PC-3 (cell line): ENCODE measurements around the gene SRPX2. TPM values are rescaled to one million over a fixed set of nuclear protein-coding genes. Genes with fewer than 3 reads are reported as not detected.

ENCODE experiments used
- ATAC-seq: fragments of 200-7000 bp; cut with Tn5 transposase; 2 replicates; pipeline ENCODE4 v1.9.1; 2020; ENCODE audit warnings: mild to moderate bottlenecking, moderate library complexity
- BruUV-seq: library from RNA; stranded (reverse); fragments of 400-500 nt; replicated peaks from 2 replicates; lab custom pipeline; 2021; lab: Mats Ljungman, UMichigan
- CTCF ChIA-PET: fragments of 300-600 bp; sonication (Branson Sonifier 250); formaldehyde crosslinking; loops from one replicate; lab custom pipeline; 2022; ENCODE audit warnings: antibody characterized with exemption; lab: Charles Lee
- POLR2A ChIA-PET: fragments of 300-600 bp; sonication (Branson Sonifier 250); formaldehyde crosslinking; loops from one replicate; lab custom pipeline; 2022; ENCODE audit warnings: antibody characterized with exemption; ENCODE audit not compliant: unreplicated experiment; lab: Charles Lee
- DNase-seq: peaks from one replicate; pipeline ENCODE4 v3.0.0-alpha.2; 2015
- H2AFZ ChIP-seq: fragments of 300-600 bp; sonication (generic); 2 replicates; pipeline ENCODE4 v1.6.0; 2016; ENCODE audit warnings: antibody characterized with exemption, low read length
- H3F3A ChIP-seq: fragments of 300-600 bp; sonication (generic); one replicate; pipeline ENCODE4 v1.6.0; 2017; ENCODE audit warnings: antibody characterized with exemption, low read length, control low read depth, mild to moderate bottlenecking; ENCODE audit not compliant: unreplicated experiment
- H3K27ac ChIP-seq: fragments of 300-600 bp; sonication (generic); 2 replicates; pipeline ENCODE4 v1.5.1; 2016; ENCODE audit warnings: mild to moderate bottlenecking, low read length
- H3K27me3 ChIP-seq: fragments of 300-600 bp; sonication (generic); 2 replicates; pipeline ENCODE4 v1.6.1; 2016; ENCODE audit warnings: low read length, mixed read lengths
- H3K36me3 ChIP-seq: fragments of 300-600 bp; sonication (generic); 2 replicates; pipeline ENCODE4 v1.6.1; 2016; ENCODE audit warnings: low read depth, mixed run types, low read length, mixed read lengths
- H3K4me1 ChIP-seq: fragments of 300-600 bp; sonication (generic); 2 replicates; pipeline ENCODE4 v1.5.1; 2016; ENCODE audit warnings: low read length; ENCODE audit not compliant: insufficient read depth
- H3K4me2 ChIP-seq: fragments of 300-600 bp; sonication (generic); 2 replicates; pipeline ENCODE4 v1.6.0; 2016; ENCODE audit warnings: low read length
- H3K4me3 ChIP-seq: fragments of 300-600 bp; sonication (generic); 2 replicates; pipeline ENCODE4 v1.5.1; 2016; ENCODE audit warnings: mild to moderate bottlenecking, low read length, mixed read lengths
- H3K79me2 ChIP-seq: fragments of 300-600 bp; sonication (generic); 2 replicates; pipeline ENCODE4 v1.6.1; 2017; ENCODE audit warnings: low read length, mixed read lengths
- H3K9ac ChIP-seq: fragments of 300-600 bp; sonication (generic); 2 replicates; pipeline ENCODE4 v1.6.0; 2016; ENCODE audit warnings: mild to moderate bottlenecking, low read length
- H3K9me2 ChIP-seq: fragments of 300-600 bp; sonication (generic); replicated peaks from 2 replicates; pipeline ENCODE4 v1.6.1; 2016; ENCODE audit warnings: mixed run types, low read length, mixed read lengths
- H3K9me3 ChIP-seq: fragments of 300-600 bp; sonication (generic); 2 replicates; pipeline ENCODE4 v1.6.1; 2016; ENCODE audit warnings: low read length, mixed read lengths
- H4K20me1 ChIP-seq: fragments of 300-600 bp; sonication (generic); 2 replicates; pipeline ENCODE4 v1.6.1; 2016; ENCODE audit warnings: low read length, mixed read lengths
- EZH2 ChIP-seq: fragments of 300-600 bp; sonication (generic); IDR thresholded peaks from one replicate; pipeline ENCODE4 v1.6.1; 2017; ENCODE audit warnings: antibody characterized with exemption, mild to moderate bottlenecking, low read length; ENCODE audit not compliant: unreplicated experiment
- EZH2phosphoT487 ChIP-seq: fragments of 300-600 bp; sonication (generic); IDR thresholded peaks from 2 replicates; pipeline ENCODE4 v1.6.1; 2018; ENCODE audit warnings: mild to moderate bottlenecking, antibody characterized with exemption, low read length, borderline replicate concordance
- intact Hi-C: fragments of 100-400 bp; cut with micrococcal nuclease; formaldehyde crosslinking; loops from 2 replicates; pipeline ENCODE4 v1.9.0; 2023
- total RNA-seq: library from RNA; depleted of rRNA; stranded (reverse); fragments of >200 nt; gene quantifications from 2 replicates; pipeline ENCODE4 v1.2.3, GENCODE V29; 2014
- TF ChIP-seq, protein P1 (sequence below): fragments of 300-600 bp; sonication (generic); conservative IDR thresholded peaks from 2 replicates; pipeline ENCODE4 v1.5.1; 2017; ENCODE audit warnings: antibody characterized with exemption, low read depth, mild to moderate bottlenecking, low read length

The SRPX2 gene
- total RNA-seq, 1 experiment from 2014 or later: 12.2 TPM

DNA sequence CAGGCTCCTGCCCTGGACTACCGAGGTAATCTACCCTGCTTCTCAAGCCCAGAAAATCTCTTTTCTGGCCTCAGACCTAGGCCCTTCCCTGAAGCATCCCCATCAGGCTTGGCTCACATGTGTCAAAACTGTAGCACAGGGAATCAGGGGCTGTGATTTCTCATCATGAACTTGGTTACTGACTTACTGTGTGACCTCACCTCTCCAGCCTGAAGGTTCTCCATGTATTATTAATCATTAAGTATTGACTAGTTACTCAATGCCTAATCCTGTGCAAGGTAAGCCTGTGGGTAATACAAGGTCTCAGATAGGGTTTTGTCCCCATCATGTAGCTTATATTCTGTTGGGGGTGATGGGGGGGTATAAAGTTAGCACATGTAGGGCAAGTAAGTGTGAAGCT, 6.8 kb downstream of the SRPX2 start:
- TF ChIP-seq EZH2phosphoT487 (no peak), EZH2 (no peak)
- TF ChIP-seq, protein P1, sequence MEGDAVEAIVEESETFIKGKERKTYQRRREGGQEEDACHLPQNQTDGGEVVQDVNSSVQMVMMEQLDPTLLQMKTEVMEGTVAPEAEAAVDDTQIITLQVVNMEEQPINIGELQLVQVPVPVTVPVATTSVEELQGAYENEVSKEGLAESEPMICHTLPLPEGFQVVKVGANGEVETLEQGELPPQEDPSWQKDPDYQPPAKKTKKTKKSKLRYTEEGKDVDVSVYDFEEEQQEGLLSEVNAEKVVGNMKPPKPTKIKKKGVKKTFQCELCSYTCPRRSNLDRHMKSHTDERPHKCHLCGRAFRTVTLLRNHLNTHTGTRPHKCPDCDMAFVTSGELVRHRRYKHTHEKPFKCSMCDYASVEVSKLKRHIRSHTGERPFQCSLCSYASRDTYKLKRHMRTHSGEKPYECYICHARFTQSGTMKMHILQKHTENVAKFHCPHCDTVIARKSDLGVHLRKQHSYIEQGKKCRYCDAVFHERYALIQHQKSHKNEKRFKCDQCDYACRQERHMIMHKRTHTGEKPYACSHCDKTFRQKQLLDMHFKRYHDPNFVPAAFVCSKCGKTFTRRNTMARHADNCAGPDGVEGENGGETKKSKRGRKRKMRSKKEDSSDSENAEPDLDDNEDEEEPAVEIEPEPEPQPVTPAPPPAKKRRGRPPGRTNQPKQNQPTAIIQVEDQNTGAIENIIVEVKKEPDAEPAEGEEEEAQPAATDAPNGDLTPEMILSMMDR: no peak
- no peaks in the 10 kb centered on the region for H3K27me3 ChIP-seq
- no peaks in the 10 kb centered on the region for H3K36me3 ChIP-seq
- no peak overlapping the region for H2AFZ ChIP-seq
- no peak overlapping the region for H3K9ac ChIP-seq
- ChIA-PET POLR2A (no interaction called here), CTCF (no interaction called here)
- H3K4me1 ChIP-seq: peaks cover 49% of the 10 kb centered on the region
- BruUV-seq: no TSS peak
- no peak overlapping the region for H3K4me2 ChIP-seq
- H3K4me3 ChIP-seq: no peak overlapping the region
- H3K79me2 ChIP-seq: 0 out of 2 replicates have a peak, but pooled peaks cover 5% of the 10 kb centered on the region
- no peak for ATAC-seq
- DNase-seq: no peak
- no peaks in the 10 kb centered on the region for H3K9me3 ChIP-seq
- peaks cover 7% of the 10 kb centered on the region for H3F3A ChIP-seq
- no peak overlapping the region for H3K27ac ChIP-seq
- intact Hi-C loops: no loop called here
- no peaks in the 10 kb centered on the region for H3K9me2 ChIP-seq
- H4K20me1 ChIP-seq: no peaks in the 10 kb centered on the region

GRCh38 chrX:100652266-100652665, 8.3 kb downstream of the SRPX2 start:
- Histone ChIP-seq H3K4me3 (no peak overlapping the region), H4K20me1 (no peaks in the 10 kb centered on the region), H3K79me2 (0 out of 2 replicates have a peak, but pooled peaks cover under 1% of the 10 kb centered on the region), H3K9ac (no peak overlapping the region), H3K27ac (no peak overlapping the region), H3F3A (peaks cover 7% of the 10 kb centered on the region), H3K4me1 (peaks cover 35% of the 10 kb centered on the region), H2AFZ (no peak overlapping the region), H3K4me2 (no peak overlapping the region), H3K27me3 (no peaks in the 10 kb centered on the region), H3K9me3 (no peaks in the 10 kb centered on the region), H3K36me3 (no peaks in the 10 kb centered on the region), H3K9me2 (no peaks in the 10 kb centered on the region)
- DNase-seq: no peak
- POLR2A ChIA-PET: interaction anchor here (0.5 kb wide), 1 partner anchor 32 kb away, joined by 4 read pairs; no protein-coding TSS in a partner anchor
- no peak for ATAC-seq
- CTCF ChIA-PET: no interaction called here
- no TSS peak for BruUV-seq
- intact Hi-C loops: no loop called here
- TF ChIP-seq EZH2: no peak
- TF ChIP-seq, protein P1: no peak
- TF ChIP-seq EZH2phosphoT487: no peak

DNA sequence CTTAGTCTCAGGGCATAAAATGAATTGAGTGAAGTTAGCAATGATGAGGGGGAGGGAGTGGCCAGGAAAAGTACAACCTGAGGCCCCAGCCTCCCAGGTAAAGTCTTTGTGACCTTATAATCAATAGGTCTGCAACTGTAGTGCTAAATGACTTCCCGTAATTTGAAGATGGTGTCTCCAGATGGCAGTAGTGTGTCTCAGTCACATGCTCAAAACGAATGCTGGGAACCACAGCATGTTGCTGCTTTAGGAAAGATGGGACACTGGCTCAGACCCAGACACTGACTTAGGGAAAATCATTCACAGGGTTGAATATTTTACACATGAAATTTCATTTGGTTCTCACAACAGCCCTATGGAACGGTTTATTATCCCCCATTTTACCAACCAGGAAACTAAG, 10.3 kb downstream of the SRPX2 start:
- Histone ChIP-seq H3K9me2 (no peaks in the 10 kb centered on the region), H3K36me3 (no peaks in the 10 kb centered on the region), H3F3A (peaks cover under 1% of the 10 kb centered on the region), H3K4me2 (no peak overlapping the region), H3K4me3 (no peak overlapping the region), H2AFZ (peak overlapping the region; percentile 7; the same call in 1 of the 2 replicates), H3K9me3 (no peaks in the 10 kb centered on the region), H3K27me3 (no peaks in the 10 kb centered on the region), H3K27ac (no peak overlapping the region), H3K79me2 (no peaks in the 10 kb centered on the region), H3K9ac (no peak overlapping the region), H4K20me1 (no peaks in the 10 kb centered on the region), H3K4me1 (peaks cover 22% of the 10 kb centered on the region)
- DNase-seq (peak; percentile 53), ATAC-seq (peak; percentile 69)
- no TSS peak for BruUV-seq
- ChIA-PET POLR2A (no interaction called here), CTCF (interaction anchor here (1.0 kb wide), 1 partner anchor 18 kb away, joined by 3 read pairs; no protein-coding TSS in a partner anchor)
- intact Hi-C loops: no loop called here
- no peak for TF ChIP-seq EZH2
- TF ChIP-seq, protein P1: peak; percentile 51
- TF ChIP-seq EZH2phosphoT487: no peak
